CD14-positive monocyte (primary cell): ENCODE measurements around the gene SCARB1. TPM values are rescaled to one million over a fixed set of nuclear protein-coding genes. Genes with fewer than 3 reads are reported as not detected.
A peak's percentile ranks its signal among the peaks of the same experiment; 100 is the strongest.

ENCODE experiments used
- DNase-seq, 3 donors: peaks; one replicate each; pipeline ENCODE4 v3.0.0-alpha.2; 2011 to 2022
- H2AFZ ChIP-seq: 2 replicates; pipeline ENCODE4 v1.6.0; 2012; ENCODE audit warnings: mild to moderate bottlenecking, low read depth, low read length, inconsistent platforms; ENCODE audit not compliant: insufficient read depth, poor library complexity, severe bottlenecking
- H3K27ac ChIP-seq, 2 donors: 1 replicate in 1 of 2; 2 replicates in 1 of 2; pipeline ENCODE4 v1.5.1; 2012 to 2013; ENCODE audit warnings: low read length in 2 of 2, control low read depth in 1 of 2, inconsistent platforms in 1 of 2, low read depth in 1 of 2, mild to moderate bottlenecking in 1 of 2
- H3K27me3 ChIP-seq, 2 donors: one replicate each; pipeline versions ENCODE4 v1.6.0 to v1.6.1; 2011 to 2013; ENCODE audit warnings: low read length in 2 of 2; ENCODE audit not compliant: control insufficient read depth in 2 of 2, insufficient read depth in 2 of 2
- H3K36me3 ChIP-seq, 2 donors: replicated peaks in 1 of 2; 1 replicate in 1 of 2; 2 replicates in 1 of 2; pipeline versions ENCODE4 v1.5.1 to v1.6.1; 2012 to 2013; ENCODE audit warnings: low read length in 2 of 2, control low read depth in 1 of 2, inconsistent platforms in 1 of 2, mild to moderate bottlenecking in 1 of 2; ENCODE audit not compliant: insufficient read depth in 2 of 2, control insufficient read depth in 1 of 2
- H3K4me1 ChIP-seq, 2 donors: 1 replicate in 1 of 2; 2 replicates in 1 of 2; pipeline versions ENCODE4 v1.5.1 to v1.6.1; 2012 to 2013; ENCODE audit warnings: low read length in 2 of 2, control low read depth in 1 of 2, inconsistent platforms in 1 of 2, mild to moderate bottlenecking in 1 of 2, moderate library complexity in 1 of 2; ENCODE audit not compliant: insufficient read depth in 2 of 2, control insufficient read depth in 1 of 2
- H3K4me2 ChIP-seq: replicated peaks from 2 replicates; pipeline ENCODE3; 2012; ENCODE audit warnings: low read length, moderate library complexity, mild to moderate bottlenecking; ENCODE audit not compliant: poor library complexity, severe bottlenecking; ENCODE audit errors: extremely low read depth
- H3K4me3 ChIP-seq, 3 experiments: fragments of 200-600 bp in 1 of 3; sonication (generic) in 1 of 3; replicated peaks in 1 of 3; 1 replicate in 2 of 3; 2 replicates in 1 of 3; pipeline ENCODE4 v1.5.1; 2011 to 2013; ENCODE audit warnings: low read length in 3 of 3, mild to moderate bottlenecking in 3 of 3, control low read depth in 2 of 3, low read depth in 2 of 3, inconsistent platforms in 1 of 3, moderate library complexity in 1 of 3
- H3K79me2 ChIP-seq: 2 replicates; pipeline ENCODE4 v1.6.0; 2012; ENCODE audit warnings: mild to moderate bottlenecking, control low read depth, inconsistent platforms, low read length, moderate library complexity; ENCODE audit not compliant: insufficient read depth
- H3K9ac ChIP-seq: 2 replicates; pipeline ENCODE4 v1.6.0; 2017; ENCODE audit warnings: low read length, mild to moderate bottlenecking; ENCODE audit not compliant: insufficient read depth, poor library complexity, severe bottlenecking
- H3K9me3 ChIP-seq, 2 donors: replicated peaks in 1 of 2; 1 replicate in 1 of 2; 2 replicates in 1 of 2; pipeline versions ENCODE4 v1.5.1 to v1.6.1; 2012 to 2013; ENCODE audit warnings: low read length in 2 of 2, control low read depth in 1 of 2; ENCODE audit not compliant: control insufficient read depth in 1 of 2, insufficient read depth in 1 of 2
- H4K20me1 ChIP-seq: 2 replicates; pipeline ENCODE4 v1.6.0; 2012; ENCODE audit warnings: mild to moderate bottlenecking, low read length, control low read depth, moderate library complexity; ENCODE audit not compliant: insufficient read depth
- H3K27ac Mint-ChIP-seq, 7 donors: one replicate each; pipeline ENCODE4 v1.8.0; 2020; ENCODE audit warnings: mild to moderate bottlenecking in 7 of 7, mixed read lengths in 7 of 7, moderate library complexity in 6 of 7, inconsistent platforms in 2 of 7
- H3K27me3 Mint-ChIP-seq, 3 donors: one replicate each; pipeline ENCODE4 v1.8.0; 2021 to 2022; ENCODE audit warnings: low read depth in 3 of 3, mild to moderate bottlenecking in 3 of 3, mixed read lengths in 3 of 3, moderate library complexity in 3 of 3, inconsistent platforms in 1 of 3
- H3K36me3 Mint-ChIP-seq, 2 donors: one replicate each; pipeline ENCODE4 v1.8.0; 2020; ENCODE audit warnings: mixed read lengths in 2 of 2, inconsistent platforms in 1 of 2, mild to moderate bottlenecking in 1 of 2
- H3K4me1 Mint-ChIP-seq: one replicate; pipeline ENCODE4 v1.8.0; 2020; ENCODE audit warnings: mild to moderate bottlenecking, mixed read lengths
- H3K4me3 Mint-ChIP-seq, 2 donors: one replicate each; pipeline ENCODE4 v1.8.0; 2020; ENCODE audit warnings: mild to moderate bottlenecking in 2 of 2, mixed read lengths in 2 of 2, moderate library complexity in 1 of 2
- H3K9me3 Mint-ChIP-seq, 7 donors: one replicate each; pipeline ENCODE4 v1.8.0; 2020 to 2022; ENCODE audit warnings: mixed read lengths in 7 of 7, mild to moderate bottlenecking in 6 of 7, moderate library complexity in 6 of 7, inconsistent platforms in 2 of 7
- WGBS: methylation state at CpG from one replicate; pipeline ENCODE4 v1.1.5; 2013; ENCODE audit warnings: missing lambda C conversion rate; ENCODE audit not compliant: insufficient coverage; 5-methylcytosine and 5-hydroxymethylcytosine counted together
- intact Hi-C, 2 donors: fragments of 100-400 bp; cut with micrococcal nuclease; formaldehyde crosslinking; loops; one replicate each; pipeline versions ENCODE4 v1.15.0 to v1.15.1; 2023
- polyA plus RNA-seq, 3 donors: library from polyadenylated mRNA; depleted of rRNA in 1 of 3; unstranded in 2 of 3; stranded (reverse) in 1 of 3; fragments of 300-500 nt in 2 of 3; fragments of >200 nt in 1 of 3; fragmentation: Illumina TruSeq in 2 of 3; gene quantifications; 1 replicate in 2 of 3; 2 replicates in 1 of 3; pipeline ENCODE4 v1.2.3, GENCODE V29; 2012 to 2021
- TF ChIP-seq, protein P1 (sequence below): fragments of 200-600 bp; IDR thresholded peaks from one replicate; pipeline ENCODE4 v1.8.0; 2022; ENCODE audit warnings: antibody characterized with exemption, mild to moderate bottlenecking

Gene SCARB1
- polyA plus RNA-seq, 3 donors, result 13.1 to 34.3 (median 15.2) TPM

DNA sequence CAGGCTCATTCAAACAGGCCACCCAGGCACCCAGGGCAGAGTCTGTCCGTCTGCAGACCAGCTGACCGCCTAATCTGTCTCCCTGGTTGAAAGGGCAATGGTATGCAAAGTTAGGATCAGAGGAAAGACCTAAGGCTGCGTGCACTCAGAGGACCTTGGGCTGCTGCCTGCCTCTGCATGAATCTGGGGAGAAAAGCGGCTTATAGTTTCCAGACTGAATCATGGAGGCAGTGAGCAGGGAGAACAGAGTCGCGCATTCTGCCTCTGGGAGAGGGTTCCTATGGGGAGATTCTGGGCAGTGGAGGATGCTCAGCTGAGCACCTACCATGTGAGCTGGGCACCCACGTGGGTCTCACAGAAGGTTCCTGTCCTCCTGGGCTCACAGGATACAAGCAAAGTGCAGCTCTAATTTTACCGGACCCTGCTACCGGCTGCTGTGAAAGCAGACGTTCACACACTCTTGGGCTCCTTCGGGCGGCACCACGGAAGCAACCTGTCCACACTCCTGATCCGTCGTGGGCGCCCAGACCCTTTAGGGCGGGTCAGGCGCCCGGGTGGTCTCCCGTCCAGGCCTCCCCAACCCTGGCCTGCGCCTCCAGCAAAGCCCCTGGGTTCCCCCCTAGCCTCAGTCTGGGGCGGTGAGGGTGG lies 772 bp downstream of the SCARB1 start:
- no peaks in the 10 kb centered on the region for H3K27me3 ChIP-seq
- Mint-ChIP-seq H3K9me3 (peaks cover 0 to 2% (median 0%) of the 10 kb centered on the region in 7 donors), H3K4me3 (peak overlapping the region; percentile 83 to 91), H3K4me1 (peaks cover 46% of the 10 kb centered on the region), H3K27me3 (peaks cover 0 to 6% (median 5%) of the 10 kb centered on the region in 3 donors), H3K36me3 (peaks cover 10 to 14% of the 10 kb centered on the region in 2 donors), H3K27ac (peak overlapping the region in 3 of 7 donors; percentile 27 to 72 (median 66))
- peak overlapping the region in 1 of 2 donors; percentile 69 for H3K27ac ChIP-seq
- no peaks in the 10 kb centered on the region for H3K36me3 ChIP-seq
- H3K9ac ChIP-seq, result peak overlapping the region; percentile 72
- intact Hi-C loops, result no loop called here
- H2AFZ ChIP-seq, result peak overlapping the region; percentile 93
- peaks cover 6% of the 10 kb centered on the region for H4K20me1 ChIP-seq
- H3K9me3 ChIP-seq, result no peaks in the 10 kb centered on the region
- 13% methylated on average over 20 of the region's 22 CpGs for WGBS
- peak in 1 of 3 donors; percentile 27 for DNase-seq
- H3K4me3 ChIP-seq, result peak overlapping the region; percentile 55 to 86 (median 74)
- peaks cover 18% of the 10 kb centered on the region for H3K79me2 ChIP-seq
- peak overlapping the region; percentile 98 for H3K4me2 ChIP-seq
- peaks cover 38 to 42% of the 10 kb centered on the region in 2 donors for H3K4me1 ChIP-seq
- TF ChIP-seq, protein P1, sequence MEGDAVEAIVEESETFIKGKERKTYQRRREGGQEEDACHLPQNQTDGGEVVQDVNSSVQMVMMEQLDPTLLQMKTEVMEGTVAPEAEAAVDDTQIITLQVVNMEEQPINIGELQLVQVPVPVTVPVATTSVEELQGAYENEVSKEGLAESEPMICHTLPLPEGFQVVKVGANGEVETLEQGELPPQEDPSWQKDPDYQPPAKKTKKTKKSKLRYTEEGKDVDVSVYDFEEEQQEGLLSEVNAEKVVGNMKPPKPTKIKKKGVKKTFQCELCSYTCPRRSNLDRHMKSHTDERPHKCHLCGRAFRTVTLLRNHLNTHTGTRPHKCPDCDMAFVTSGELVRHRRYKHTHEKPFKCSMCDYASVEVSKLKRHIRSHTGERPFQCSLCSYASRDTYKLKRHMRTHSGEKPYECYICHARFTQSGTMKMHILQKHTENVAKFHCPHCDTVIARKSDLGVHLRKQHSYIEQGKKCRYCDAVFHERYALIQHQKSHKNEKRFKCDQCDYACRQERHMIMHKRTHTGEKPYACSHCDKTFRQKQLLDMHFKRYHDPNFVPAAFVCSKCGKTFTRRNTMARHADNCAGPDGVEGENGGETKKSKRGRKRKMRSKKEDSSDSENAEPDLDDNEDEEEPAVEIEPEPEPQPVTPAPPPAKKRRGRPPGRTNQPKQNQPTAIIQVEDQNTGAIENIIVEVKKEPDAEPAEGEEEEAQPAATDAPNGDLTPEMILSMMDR, result no peak

DNA sequence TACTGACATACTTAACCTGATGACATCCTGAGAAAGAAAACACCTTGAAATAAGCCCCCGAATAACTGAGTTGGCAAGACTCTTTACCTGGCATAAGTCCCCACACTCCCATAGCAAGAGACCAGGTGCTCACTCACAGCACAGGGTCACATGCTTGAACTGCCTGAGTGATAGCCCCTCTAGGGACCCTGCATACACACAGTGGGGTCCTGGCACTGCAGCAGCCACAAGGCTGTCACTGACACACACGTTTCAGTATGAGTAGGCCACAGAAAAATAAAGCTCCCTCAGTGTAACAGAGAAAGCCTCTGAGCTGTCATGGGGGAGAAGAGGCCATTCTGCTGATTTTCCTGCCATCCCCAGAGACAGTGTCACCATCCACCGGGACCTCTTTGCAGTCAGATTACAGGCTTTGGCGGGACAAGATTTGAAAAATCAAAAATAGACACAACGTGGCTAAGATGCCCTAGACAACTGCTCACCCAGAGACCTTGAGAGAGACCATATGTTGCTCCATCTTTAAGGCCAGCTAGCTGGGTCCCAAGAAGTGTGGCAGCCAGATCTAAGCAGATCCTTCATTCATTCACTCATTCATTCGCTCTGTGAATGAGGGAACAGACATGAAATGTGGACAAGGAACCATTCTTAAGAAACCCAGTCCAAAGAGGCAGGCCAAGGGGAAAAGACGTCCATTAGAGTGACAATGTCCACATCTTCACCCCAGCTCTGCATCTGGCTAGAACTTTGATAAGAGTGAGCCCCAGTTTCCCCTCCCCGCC lies 1.6 kb downstream of the SCARB1 start:
- no peaks in the 10 kb centered on the region for H3K36me3 ChIP-seq
- H3K27me3 ChIP-seq, result no peaks in the 10 kb centered on the region
- no peaks in the 10 kb centered on the region for H3K9me3 ChIP-seq
- peaks cover 6% of the 10 kb centered on the region for H4K20me1 ChIP-seq
- peaks cover 0 to 2% (median 0%) of the 10 kb centered on the region in 7 donors for H3K9me3 Mint-ChIP-seq
- H3K4me1 Mint-ChIP-seq, result peaks cover 38% of the 10 kb centered on the region
- 73% methylated on average over 4 of the region's 8 CpGs for WGBS
- H3K36me3 Mint-ChIP-seq, result peaks cover 10 to 14% of the 10 kb centered on the region in 2 donors
- H3K4me3 Mint-ChIP-seq, result peak overlapping the region; percentile 83 to 91
- H3K9ac ChIP-seq, result no peak overlapping the region
- peak overlapping the region in 1 of 3 experiments; percentile 86 for H3K4me3 ChIP-seq
- peak overlapping the region; percentile 98 for H3K4me2 ChIP-seq
- H2AFZ ChIP-seq, result no peak overlapping the region
- TF ChIP-seq, protein P1, result no peak
- peaks cover 30 to 34% of the 10 kb centered on the region in 2 donors for H3K4me1 ChIP-seq
- no peak overlapping the region for H3K27ac Mint-ChIP-seq
- peaks cover 0 to 6% (median 5%) of the 10 kb centered on the region in 3 donors for H3K27me3 Mint-ChIP-seq
- intact Hi-C loops, result no loop called here
- H3K79me2 ChIP-seq, result peaks cover 18% of the 10 kb centered on the region
- DNase-seq, result no peak
- no peak overlapping the region for H3K27ac ChIP-seq
